Thoracic aorta (tissue), 2 donors: ENCODE data around the gene CRABP1. TPM values are rescaled to one million over a fixed set of nuclear protein-coding genes. Genes with fewer than 3 reads are reported as not detected.

Experiments used
- ATAC-seq: fragments of 150-250 bp; one replicate; pipeline ENCODE4 v1.8.0; 2017; ENCODE audit warnings: low read depth; ENCODE audit not compliant: insufficient number of reproducible peaks, low FRiP score
- DNase-seq: peaks from one replicate; pipeline ENCODE4 v3.0.0-alpha.2; 2020; ENCODE audit warnings: low spot score
- H3K27ac ChIP-seq, 2 donors: fragments of 200-600 bp; sonication (generic); 1 replicate in 1 of 2; 2 replicates in 1 of 2; pipeline ENCODE4 v1.5.1; 2016; ENCODE audit warnings: mild to moderate bottlenecking in 2 of 2, moderate library complexity in 2 of 2
- H3K27me3 ChIP-seq: fragments of 200-600 bp; sonication (generic); replicated peaks from 2 replicates; pipeline ENCODE4 v1.6.0; 2016; ENCODE audit warnings: mild to moderate bottlenecking; ENCODE audit not compliant: insufficient read depth
- H3K36me3 ChIP-seq: fragments of 200-600 bp; sonication (generic); one replicate; pipeline ENCODE4 v1.5.1; 2016
- H3K4me1 ChIP-seq, 2 donors: fragments of 200-600 bp; sonication (generic); 1 replicate in 1 of 2; 2 replicates in 1 of 2; pipeline versions ENCODE4 v1.5.1 to v1.6.0; 2016; ENCODE audit warnings: low read depth in 2 of 2, mild to moderate bottlenecking in 1 of 2; ENCODE audit not compliant: control insufficient read depth in 1 of 2
- H3K4me3 ChIP-seq: fragments of 200-600 bp; sonication (generic); 2 replicates; pipeline ENCODE4 v1.5.1; 2016; ENCODE audit warnings: mild to moderate bottlenecking
- H3K9me3 ChIP-seq: fragments of 200-600 bp; sonication (generic); 2 replicates; pipeline ENCODE4 v1.5.1; 2016
- total RNA-seq, 2 donors: library from RNA; depleted of rRNA; stranded (reverse); fragments of >200 nt; gene quantifications; one replicate each; pipeline versions ENCODE4 v1.1.0 to v1.2.3, GENCODE V29; 2016
- TF ChIP-seq, protein P1 (sequence below): fragments of 200-600 bp; sonication (generic); IDR thresholded peaks from one replicate; pipeline ENCODE4 v1.5.1; 2019; ENCODE audit warnings: antibody characterized with exemption

Gene CRABP1
- total RNA-seq, 2 donors from 2014 or later, result 5.1 TPM; not detected in 1

GRCh38 chr15:78391781-78392180, 51.6 kb downstream of the CRABP1 start:
- ATAC-seq (no peak), DNase-seq (no peak)
- no peak overlapping the region for H3K27ac ChIP-seq
- no peak overlapping the region for H3K4me3 ChIP-seq
- no peaks in the 10 kb centered on the region for H3K4me1 ChIP-seq
- TF ChIP-seq, protein P1, sequence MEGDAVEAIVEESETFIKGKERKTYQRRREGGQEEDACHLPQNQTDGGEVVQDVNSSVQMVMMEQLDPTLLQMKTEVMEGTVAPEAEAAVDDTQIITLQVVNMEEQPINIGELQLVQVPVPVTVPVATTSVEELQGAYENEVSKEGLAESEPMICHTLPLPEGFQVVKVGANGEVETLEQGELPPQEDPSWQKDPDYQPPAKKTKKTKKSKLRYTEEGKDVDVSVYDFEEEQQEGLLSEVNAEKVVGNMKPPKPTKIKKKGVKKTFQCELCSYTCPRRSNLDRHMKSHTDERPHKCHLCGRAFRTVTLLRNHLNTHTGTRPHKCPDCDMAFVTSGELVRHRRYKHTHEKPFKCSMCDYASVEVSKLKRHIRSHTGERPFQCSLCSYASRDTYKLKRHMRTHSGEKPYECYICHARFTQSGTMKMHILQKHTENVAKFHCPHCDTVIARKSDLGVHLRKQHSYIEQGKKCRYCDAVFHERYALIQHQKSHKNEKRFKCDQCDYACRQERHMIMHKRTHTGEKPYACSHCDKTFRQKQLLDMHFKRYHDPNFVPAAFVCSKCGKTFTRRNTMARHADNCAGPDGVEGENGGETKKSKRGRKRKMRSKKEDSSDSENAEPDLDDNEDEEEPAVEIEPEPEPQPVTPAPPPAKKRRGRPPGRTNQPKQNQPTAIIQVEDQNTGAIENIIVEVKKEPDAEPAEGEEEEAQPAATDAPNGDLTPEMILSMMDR, result no peak
- H3K36me3 ChIP-seq, result no peaks in the 10 kb centered on the region
- H3K9me3 ChIP-seq, result no peaks in the 10 kb centered on the region
- H3K27me3 ChIP-seq, result no peaks in the 10 kb centered on the region

DNA sequence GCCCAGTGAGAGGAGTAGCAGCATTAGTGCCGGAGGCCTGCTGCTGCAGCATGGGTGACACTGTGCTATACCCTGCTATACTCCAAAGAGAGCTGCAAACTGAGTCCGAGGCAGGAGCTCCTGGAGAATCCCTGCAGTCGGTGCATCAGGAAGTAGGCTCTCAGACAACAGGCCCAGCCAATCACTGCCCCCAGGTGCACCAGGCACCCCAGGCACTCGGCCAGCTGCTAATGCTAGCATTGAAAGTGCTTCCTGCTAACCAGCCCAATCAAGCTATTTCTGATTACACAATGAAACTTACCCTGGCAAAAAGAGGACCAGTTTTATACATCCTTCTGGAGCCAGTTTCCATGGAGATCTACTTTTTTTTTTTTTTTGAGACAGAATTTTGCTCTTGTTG, 52.3 kb downstream of the CRABP1 start:
- H3K36me3 ChIP-seq, result no peaks in the 10 kb centered on the region
- no peak for DNase-seq
- no peaks in the 10 kb centered on the region for H3K4me1 ChIP-seq
- no peaks in the 10 kb centered on the region for H3K27me3 ChIP-seq
- no peak overlapping the region for H3K27ac ChIP-seq
- no peak for ATAC-seq
- H3K4me3 ChIP-seq, result no peak overlapping the region
- TF ChIP-seq, protein P1, result no peak
- no peaks in the 10 kb centered on the region for H3K9me3 ChIP-seq

GRCh38 chr15:78393137-78393536, 53.0 kb downstream of the CRABP1 start:
- DNase-seq (no peak), ATAC-seq (no peak)
- TF ChIP-seq, protein P1, result no peak
- Histone ChIP-seq H3K27ac (no peak overlapping the region), H3K27me3 (no peaks in the 10 kb centered on the region), H3K36me3 (no peaks in the 10 kb centered on the region), H3K9me3 (no peaks in the 10 kb centered on the region), H3K4me1 (no peaks in the 10 kb centered on the region), H3K4me3 (no peak overlapping the region)

DNA sequence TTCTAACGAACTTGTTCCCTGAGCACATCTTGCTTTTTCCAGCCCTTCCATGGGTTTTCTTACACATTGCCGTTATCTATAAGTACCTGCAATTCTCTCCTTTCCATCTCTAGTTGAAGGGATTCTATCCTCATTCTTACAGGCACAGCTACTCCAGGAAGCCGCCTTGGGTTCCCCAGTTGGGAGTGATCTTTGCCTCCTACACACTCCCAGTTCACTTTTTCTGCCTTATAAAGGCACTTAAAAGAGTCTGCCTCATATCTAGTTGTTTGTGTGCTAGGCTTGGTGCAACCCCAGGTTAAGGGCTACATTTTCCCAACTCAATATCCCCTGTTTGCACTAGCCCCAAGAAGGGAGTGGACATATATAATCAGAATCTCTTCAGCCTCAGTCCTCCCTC, 53.9 kb downstream of the CRABP1 start:
- Histone ChIP-seq H3K4me3 (no peak overlapping the region), H3K27me3 (no peaks in the 10 kb centered on the region), H3K9me3 (no peaks in the 10 kb centered on the region), H3K36me3 (no peaks in the 10 kb centered on the region), H3K4me1 (no peaks in the 10 kb centered on the region), H3K27ac (no peak overlapping the region)
- TF ChIP-seq, protein P1, result no peak
- no peak for ATAC-seq
- no peak for DNase-seq

- no peaks in the 10 kb centered on the region for H3K27me3 ChIP-seq
- H3K36me3 ChIP-seq, result no peaks in the 10 kb centered on the region
- no peak for ATAC-seq
- DNase-seq, result no peak
- no peaks in the 10 kb centered on the region for H3K9me3 ChIP-seq
- TF ChIP-seq, protein P1, result no peak
- no peaks in the 10 kb centered on the region for H3K4me1 ChIP-seq
- no peak overlapping the region for H3K4me3 ChIP-seq
- H3K27ac ChIP-seq, result no peak overlapping the region
These were observed 54.9 kb downstream of the CRABP1 start for GRCh38 chr15:78394981-78395616.
